B cell (primary cell): ENCODE data around the gene DNAAF3. TPM values are rescaled to one million over a fixed set of nuclear protein-coding genes. Genes with fewer than 3 reads are reported as not detected.
A peak's percentile ranks its signal among the peaks of the same experiment; 100 is the strongest.

Experiments used
- ATAC-seq: fragments of 200-7000 bp; cut with Tn5 transposase; one replicate; pipeline ENCODE4 v1.10.0; 2021; ENCODE audit warnings: low read depth, mild to moderate bottlenecking, moderate number of reproducible peaks, moderate library complexity
- CTCF ChIA-PET: fragments of 350-600 bp; sonication (Branson Sonifier 250); formaldehyde crosslinking; loops from one replicate; lab custom pipeline; 2021; ENCODE audit warnings: antibody characterized with exemption, inconsistent platforms; lab: Charles Lee
- POLR2A ChIA-PET: fragments of 350-600 bp; sonication (Branson Sonifier 250); formaldehyde crosslinking; loops from one replicate; lab custom pipeline; 2021; ENCODE audit warnings: antibody characterized with exemption; lab: Charles Lee
- DNase-seq: peaks from one replicate; pipeline ENCODE4 v3.0.0; 2013
- H2AFZ ChIP-seq: 2 replicates; pipeline ENCODE4 v1.6.1; 2012; ENCODE audit warnings: mild to moderate bottlenecking, low read depth, low read length; ENCODE audit not compliant: insufficient read depth, poor library complexity, severe bottlenecking
- H3K27ac ChIP-seq, 2 donors: 1 replicate in 1 of 2; 2 replicates in 1 of 2; pipeline ENCODE4 v1.5.1; 2012 to 2013; ENCODE audit warnings: low read length in 2 of 2, mild to moderate bottlenecking in 2 of 2, moderate library complexity in 1 of 2
- H3K27me3 ChIP-seq, 4 experiments: fragments of 200-600 bp in 1 of 4; sonication (generic) in 1 of 4; replicated peaks in 1 of 4; 1 replicate in 2 of 4; 2 replicates in 2 of 4; pipeline versions ENCODE4 v1.6.1 to v1.7.0; 2013 to 2016; ENCODE audit warnings: low read length in 3 of 4, mild to moderate bottlenecking in 2 of 4, mixed read lengths in 1 of 4, moderate library complexity in 1 of 4; ENCODE audit not compliant: insufficient read depth in 4 of 4, control insufficient read depth in 3 of 4; ENCODE audit errors: control extremely low read depth in 1 of 4
- H3K36me3 ChIP-seq, 2 experiments: replicated peaks in 1 of 2; 1 replicate in 1 of 2; 2 replicates in 1 of 2; pipeline versions ENCODE4 v1.6.1 to v1.7.1; 2013; ENCODE audit warnings: low read length in 1 of 2; ENCODE audit not compliant: insufficient read depth in 2 of 2, control insufficient read depth in 1 of 2; ENCODE audit errors: control extremely low read depth in 1 of 2, extremely low read depth in 1 of 2
- H3K4me1 ChIP-seq, 2 donors: fragments of 200-600 bp in 1 of 2; sonication (generic) in 1 of 2; 1 replicate in 1 of 2; 2 replicates in 1 of 2; pipeline versions ENCODE4 v1.5.1 to v1.6.1; 2013 to 2017; ENCODE audit warnings: low read length in 2 of 2; ENCODE audit not compliant: control insufficient read depth in 2 of 2, insufficient read depth in 2 of 2
- H3K4me2 ChIP-seq: replicated peaks from 2 replicates; pipeline ENCODE3; 2012; ENCODE audit warnings: mild to moderate bottlenecking, low read depth, low read length; ENCODE audit not compliant: poor library complexity, severe bottlenecking
- H3K4me3 ChIP-seq, 5 experiments: fragments of 200-600 bp in 1 of 5; sonication (generic) in 1 of 5; 1 replicate in 3 of 5; 2 replicates in 2 of 5; pipeline versions ENCODE4 v1.5.1 to v1.7.0; 2011 to 2016; ENCODE audit warnings: low read length in 4 of 5, mild to moderate bottlenecking in 4 of 5, low read depth in 2 of 5, control low read depth in 1 of 5, moderate library complexity in 1 of 5; ENCODE audit not compliant: insufficient read depth in 1 of 5; ENCODE audit errors: control extremely low read depth in 1 of 5, extremely low read depth in 1 of 5
- H3K79me2 ChIP-seq: fragments of 200-600 bp; sonication (generic); one replicate; pipeline ENCODE4 v1.6.0; 2016; ENCODE audit warnings: low read length; ENCODE audit not compliant: control insufficient read depth, insufficient read depth
- H3K9ac ChIP-seq: fragments of 200-600 bp; sonication (generic); 2 replicates; pipeline ENCODE4 v1.6.1; 2017; ENCODE audit warnings: mild to moderate bottlenecking, low read length, moderate library complexity
- H3K9me3 ChIP-seq, 3 donors: one replicate each; pipeline versions ENCODE4 v1.6.1 to v1.7.1; 2013; ENCODE audit warnings: low read length in 2 of 3; ENCODE audit not compliant: control insufficient read depth in 2 of 3, insufficient read depth in 1 of 3; ENCODE audit errors: control extremely low read depth in 1 of 3
- H4K20me1 ChIP-seq: 2 replicates; pipeline ENCODE4 v1.6.0; 2012; ENCODE audit warnings: mild to moderate bottlenecking, low read length; ENCODE audit not compliant: insufficient read depth, control insufficient read depth, poor library complexity, severe bottlenecking
- H3K27ac Mint-ChIP-seq: one replicate; pipeline ENCODE4 v1.8.0; 2021; ENCODE audit warnings: mixed read lengths
- H3K27me3 Mint-ChIP-seq: one replicate; pipeline ENCODE4 v1.8.0; 2021; ENCODE audit warnings: mixed read lengths
- H3K4me1 Mint-ChIP-seq: one replicate; pipeline ENCODE4 v1.8.0; 2021; ENCODE audit warnings: mixed read lengths
- H3K4me3 Mint-ChIP-seq: one replicate; pipeline ENCODE4 v1.8.0; 2021; ENCODE audit warnings: mixed read lengths
- H3K9me3 Mint-ChIP-seq: one replicate; pipeline ENCODE4 v1.8.0; 2022; ENCODE audit warnings: mixed read lengths; ENCODE audit not compliant: insufficient read depth
- CTCF ChIP-seq: fragments of 200-600 bp; IDR thresholded peaks from one replicate; pipeline ENCODE4 v1.8.0; 2022; ENCODE audit warnings: antibody characterized with exemption, mild to moderate bottlenecking
- EZH2 ChIP-seq: IDR thresholded peaks from 2 replicates; pipeline ENCODE4 v1.6.1; 2012; ENCODE audit warnings: borderline replicate concordance, low read depth, mild to moderate bottlenecking, moderate library complexity, low read length; ENCODE audit not compliant: insufficient read depth, poor library complexity, severe bottlenecking
- WGBS: methylation state at CpG from one replicate; pipeline ENCODE4 v1.1.5; 2013; ENCODE audit warnings: missing lambda C conversion rate; ENCODE audit not compliant: insufficient coverage; 5-methylcytosine and 5-hydroxymethylcytosine counted together
- intact Hi-C: fragments of 100-400 bp; cut with micrococcal nuclease; formaldehyde crosslinking; loops from one replicate; pipeline ENCODE4 v1.10.0; 2022
- polyA plus RNA-seq: library from polyadenylated mRNA; depleted of rRNA; stranded (reverse); fragments of >200 nt; gene quantifications from 2 replicates; pipeline ENCODE4 v1.2.3, GENCODE V29; 2012
- total RNA-seq, 2 donors: library from RNA; stranded (reverse); fragments of 120-200 nt in 1 of 2; gene quantifications; 1 replicate in 1 of 2; 2 replicates in 1 of 2; pipeline versions ENCODE4 v1.2.3 to v1.2.4, GENCODE V29; 2013 to 2022

The DNAAF3 gene
- total and polyA plus RNA-seq, 2 donors (not counting 1 experiment from before 2014, with no cell fraction given): not detected

GRCh38 chr19:55178781-55179599 is 12.6 kb upstream of the DNAAF3 start:
- peaks cover 0 to 62% (median 14%) of the 10 kb centered on the region in 3 donors for H3K9me3 ChIP-seq
- H3K36me3 ChIP-seq: no peaks in the 10 kb centered on the region
- no peak overlapping the region for H2AFZ ChIP-seq
- 8% methylated on average over 60 of the region's 61 CpGs for whole genome bisulfite sequencing
- peak overlapping the region; percentile 81 for H3K4me2 ChIP-seq
- CTCF ChIA-PET: interaction anchor here (1.0 kb wide), 1 partner anchor 161 kb away, joined by 3 read pairs; the partner anchor contains the start of gene KMT5C
- no peaks in the 10 kb centered on the region for H3K9me3 Mint-ChIP-seq
- intact Hi-C loops: loop anchor here (1.0 kb wide), 2 partner anchors 62 to 80 kb away; partner anchors contain the start of genes PPP1R12C and PPP6R1
- DNase-seq (peak; percentile 98), ATAC-seq (peak; percentile 83)
- no peaks in the 10 kb centered on the region for H4K20me1 ChIP-seq
- H3K4me1 ChIP-seq: peaks cover 29 to 40% of the 10 kb centered on the region in 2 donors
- H3K27me3 ChIP-seq: peaks cover 0 to 91% (median 56%) of the 10 kb centered on the region in 4 experiments
- H3K4me3 Mint-ChIP-seq: peak overlapping the region; percentile 88
- H3K79me2 ChIP-seq: no peaks in the 10 kb centered on the region
- POLR2A ChIA-PET: interaction anchor here (0.9 to 1.3 kb wide), 2 partner anchors 75 to 161 kb away, joined by 3 to 4 read pairs; partner anchors contain the start of gene KMT5C
- no peak for TF ChIP-seq CTCF
- no peak for TF ChIP-seq EZH2
- peak overlapping the region; percentile 89 for H3K27ac Mint-ChIP-seq
- H3K27ac ChIP-seq: peak overlapping the region in 1 of 2 donors; percentile 64
- H3K9ac ChIP-seq: peak overlapping the region; percentile 55
- peaks cover 62% of the 10 kb centered on the region for H3K27me3 Mint-ChIP-seq
- H3K4me1 Mint-ChIP-seq: peaks cover 29% of the 10 kb centered on the region
- H3K4me3 ChIP-seq: peak overlapping the region in 4 of 5 experiments; percentile 31 to 60 (median 50)

GRCh38 chr19:55176076-55176475 is 9.7 kb upstream of the DNAAF3 start:
- no peak overlapping the region for H3K27ac ChIP-seq
- ATAC-seq: no peak
- ChIA-PET CTCF (no interaction called here), POLR2A (no interaction called here)
- intact Hi-C loops: no loop called here
- no peaks in the 10 kb centered on the region for H3K9me3 Mint-ChIP-seq
- peaks cover 41 to 55% of the 10 kb centered on the region in 2 donors for H3K4me1 ChIP-seq
- H3K79me2 ChIP-seq: no peaks in the 10 kb centered on the region
- H3K9me3 ChIP-seq: peaks cover 0 to 66% (median 14%) of the 10 kb centered on the region in 3 donors
- H3K4me3 Mint-ChIP-seq: no peak overlapping the region
- WGBS: 41% methylated on average over 2 of the region's 2 CpGs
- H2AFZ ChIP-seq: no peak overlapping the region
- no peak overlapping the region for H3K9ac ChIP-seq
- H4K20me1 ChIP-seq: no peaks in the 10 kb centered on the region
- peaks cover 0 to 94% (median 58%) of the 10 kb centered on the region in 4 experiments for H3K27me3 ChIP-seq
- peaks cover 40% of the 10 kb centered on the region for H3K4me1 Mint-ChIP-seq
- DNase-seq: no peak
- no peaks in the 10 kb centered on the region for H3K36me3 ChIP-seq
- no peak overlapping the region for H3K27ac Mint-ChIP-seq
- TF ChIP-seq EZH2 (no peak), CTCF (no peak)
- no peak overlapping the region for H3K4me2 ChIP-seq
- peaks cover 70% of the 10 kb centered on the region for H3K27me3 Mint-ChIP-seq
- H3K4me3 ChIP-seq: no peak overlapping the region
